B cell (primary cell): ENCODE results near the gene MEF2B.

Source experiments
- EZH2 ChIP-seq: IDR thresholded peaks from 2 replicates; pipeline ENCODE4 v1.6.1; 2012; ENCODE audit warnings: borderline replicate concordance, low read depth, mild to moderate bottlenecking, moderate library complexity, low read length; ENCODE audit not compliant: insufficient read depth, poor library complexity, severe bottlenecking
- TF ChIP-seq, protein P1 (sequence below): fragments of 200-600 bp; IDR thresholded peaks from one replicate; pipeline ENCODE4 v1.8.0; 2022; ENCODE audit warnings: antibody characterized with exemption, mild to moderate bottlenecking

- TF ChIP-seq, protein P1, sequence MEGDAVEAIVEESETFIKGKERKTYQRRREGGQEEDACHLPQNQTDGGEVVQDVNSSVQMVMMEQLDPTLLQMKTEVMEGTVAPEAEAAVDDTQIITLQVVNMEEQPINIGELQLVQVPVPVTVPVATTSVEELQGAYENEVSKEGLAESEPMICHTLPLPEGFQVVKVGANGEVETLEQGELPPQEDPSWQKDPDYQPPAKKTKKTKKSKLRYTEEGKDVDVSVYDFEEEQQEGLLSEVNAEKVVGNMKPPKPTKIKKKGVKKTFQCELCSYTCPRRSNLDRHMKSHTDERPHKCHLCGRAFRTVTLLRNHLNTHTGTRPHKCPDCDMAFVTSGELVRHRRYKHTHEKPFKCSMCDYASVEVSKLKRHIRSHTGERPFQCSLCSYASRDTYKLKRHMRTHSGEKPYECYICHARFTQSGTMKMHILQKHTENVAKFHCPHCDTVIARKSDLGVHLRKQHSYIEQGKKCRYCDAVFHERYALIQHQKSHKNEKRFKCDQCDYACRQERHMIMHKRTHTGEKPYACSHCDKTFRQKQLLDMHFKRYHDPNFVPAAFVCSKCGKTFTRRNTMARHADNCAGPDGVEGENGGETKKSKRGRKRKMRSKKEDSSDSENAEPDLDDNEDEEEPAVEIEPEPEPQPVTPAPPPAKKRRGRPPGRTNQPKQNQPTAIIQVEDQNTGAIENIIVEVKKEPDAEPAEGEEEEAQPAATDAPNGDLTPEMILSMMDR: no peak
- TF ChIP-seq EZH2: no peak
Measured at GRCh38 chr19:19121371-19121770, 48.7 kb downstream of the MEF2B start.
